Measurements from ENCODE around the gene PAPPA2.

PAPPA2 gene

GRCh38 chr1:176773038-176773437 is 310.1 kb downstream of the PAPPA2 start:
- no peak for DNase-seq

- DNase-seq, result no peak
Measured at GRCh38 chr1:176774224-176774623, 311.2 kb downstream of the PAPPA2 start.

- DNase-seq, result no peak
Measured at GRCh38 chr1:176775378-176775777, 312.4 kb downstream of the PAPPA2 start.

GRCh38 chr1:176775996-176776395 is 313.0 kb downstream of the PAPPA2 start:
- no peak for DNase-seq

GRCh38 chr1:176778056-176778455 is 315.1 kb downstream of the PAPPA2 start:
- DNase-seq, result no peak

- DNase-seq, result no peak
Measured at GRCh38 chr1:176779992-176780328, 317.0 kb downstream of the PAPPA2 start.

GRCh38 chr1:176783309-176783708 is 320.3 kb downstream of the PAPPA2 start:
- no peak for DNase-seq

GRCh38 chr1:176785056-176785455 is 322.1 kb downstream of the PAPPA2 start:
- DNase-seq, result no peak

GRCh38 chr1:176785791-176786190 is 322.8 kb downstream of the PAPPA2 start:
- DNase-seq, result no peak

- no peak for DNase-seq
Measured at GRCh38 chr1:176786274-176786673, 323.3 kb downstream of the PAPPA2 start.

GRCh38 chr1:176789571-176790090 is 326.7 kb downstream of the PAPPA2 start:
- DNase-seq, result no peak

GRCh38 chr1:176790786-176791185 is 327.8 kb downstream of the PAPPA2 start:
- DNase-seq, result no peak

GRCh38 chr1:176791906-176792305 is 328.9 kb downstream of the PAPPA2 start:
- DNase-seq, result no peak

- no peak for DNase-seq
Measured at GRCh38 chr1:176794897-176795508, 332.0 kb downstream of the PAPPA2 start.

GRCh38 chr1:176795929-176796328 is 333.0 kb downstream of the PAPPA2 start:
- DNase-seq, result no peak

- DNase-seq, result no peak
Measured at GRCh38 chr1:176796583-176796982, 333.6 kb downstream of the PAPPA2 start.

- DNase-seq, result no peak
Measured at GRCh38 chr1:176799327-176799726, 336.4 kb downstream of the PAPPA2 start.

GRCh38 chr1:176800978-176801513 is 338.1 kb downstream of the PAPPA2 start:
- DNase-seq, result no peak

GRCh38 chr1:176801514-176802020 is 338.6 kb downstream of the PAPPA2 start:
- DNase-seq, result no peak

- no peak for DNase-seq
Measured at GRCh38 chr1:176802316-176802715, 339.3 kb downstream of the PAPPA2 start.

GRCh38 chr1:176803042-176803441 is 340.1 kb downstream of the PAPPA2 start:
- no peak for DNase-seq

GRCh38 chr1:176803596-176803995 is 340.6 kb downstream of the PAPPA2 start:
- no peak for DNase-seq

GRCh38 chr1:176809292-176809691 is 346.3 kb downstream of the PAPPA2 start:
- no peak for DNase-seq

GRCh38 chr1:176811511-176812288 is 348.7 kb downstream of the PAPPA2 start:
- no peak for DNase-seq
